HG03039 (cell line): ENCODE data around the gene CD6.
A peak's percentile ranks its signal among the peaks of the same experiment; 100 is the strongest.

Source experiments
- ATAC-seq: cut with Tn5 transposase; IDR thresholded peaks from one replicate; pipeline ENCODE4 v1.9.1; 2021; ENCODE audit warnings: mild to moderate bottlenecking, moderate library complexity; ENCODE audit not compliant: unreplicated experiment

CD6 gene

GRCh38 chr11:61024938-61025820, 53.7 kb downstream of the CD6 start:
- ATAC-seq, result no peak

GRCh38 chr11:61025821-61026120, 54.3 kb downstream of the CD6 start:
- ATAC-seq, result no peak

GRCh38 chr11:61026121-61027031, 54.9 kb downstream of the CD6 start:
- no peak for ATAC-seq

- ATAC-seq, result no peak
Observed at GRCh38 chr11:61027141-61027840, 55.8 kb downstream of the CD6 start.

GRCh38 chr11:61028135-61028729, 56.8 kb downstream of the CD6 start:
- ATAC-seq, result peak; percentile 78

- ATAC-seq, result no peak
Observed at GRCh38 chr11:61032824-61033223, 61.3 kb downstream of the CD6 start.

- ATAC-seq, result no peak
Observed at GRCh38 chr11:61033417-61033816, 61.9 kb downstream of the CD6 start.

GRCh38 chr11:61034111-61034510, 62.6 kb downstream of the CD6 start:
- ATAC-seq, result no peak

- no peak for ATAC-seq
Observed at GRCh38 chr11:61034704-61035525, 63.4 kb downstream of the CD6 start.

GRCh38 chr11:61035526-61035835, 64.0 kb downstream of the CD6 start:
- ATAC-seq, result no peak

GRCh38 chr11:61037441-61038093, 66.1 kb downstream of the CD6 start:
- no peak for ATAC-seq

- ATAC-seq, result no peak
Observed at GRCh38 chr11:61039916-61040315, 68.4 kb downstream of the CD6 start.

- ATAC-seq, result peak; percentile 83
Observed at GRCh38 chr11:61041755-61042518, 70.5 kb downstream of the CD6 start.

- no peak for ATAC-seq
Observed at GRCh38 chr11:61042537-61042936, 71.1 kb downstream of the CD6 start.

GRCh38 chr11:61042961-61043540, 71.6 kb downstream of the CD6 start:
- ATAC-seq, result no peak

GRCh38 chr11:61045271-61045670, 73.8 kb downstream of the CD6 start:
- no peak for ATAC-seq

GRCh38 chr11:61046833-61047232, 75.4 kb downstream of the CD6 start:
- ATAC-seq, result no peak

GRCh38 chr11:61048368-61049062, 77.0 kb downstream of the CD6 start:
- no peak for ATAC-seq
